HG03060 (cell line): Measurements from ENCODE around the gene MXD1.

Experiments
- ATAC-seq: cut with Tn5 transposase; IDR thresholded peaks from one replicate; pipeline ENCODE4 v1.9.1; 2021; ENCODE audit warnings: low read depth, moderate number of reproducible peaks; ENCODE audit not compliant: unreplicated experiment

MXD1 gene

DNA sequence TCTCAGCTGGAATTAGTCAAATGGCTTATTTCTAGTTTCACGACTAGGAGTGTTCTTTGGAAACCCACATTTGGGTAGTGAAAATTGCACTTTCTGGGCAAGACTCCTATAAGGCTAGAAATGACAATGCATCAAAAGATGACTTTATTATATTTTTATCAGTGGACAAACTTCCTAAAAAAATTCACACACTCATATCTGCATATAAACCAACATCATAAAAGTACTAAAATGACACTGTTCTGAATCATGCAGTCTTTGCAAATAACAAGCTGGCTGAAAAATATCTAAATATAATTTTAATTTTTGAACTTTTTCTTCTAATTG, 17.6 kb downstream of the MXD1 start:
- ATAC-seq: no peak

DNA sequence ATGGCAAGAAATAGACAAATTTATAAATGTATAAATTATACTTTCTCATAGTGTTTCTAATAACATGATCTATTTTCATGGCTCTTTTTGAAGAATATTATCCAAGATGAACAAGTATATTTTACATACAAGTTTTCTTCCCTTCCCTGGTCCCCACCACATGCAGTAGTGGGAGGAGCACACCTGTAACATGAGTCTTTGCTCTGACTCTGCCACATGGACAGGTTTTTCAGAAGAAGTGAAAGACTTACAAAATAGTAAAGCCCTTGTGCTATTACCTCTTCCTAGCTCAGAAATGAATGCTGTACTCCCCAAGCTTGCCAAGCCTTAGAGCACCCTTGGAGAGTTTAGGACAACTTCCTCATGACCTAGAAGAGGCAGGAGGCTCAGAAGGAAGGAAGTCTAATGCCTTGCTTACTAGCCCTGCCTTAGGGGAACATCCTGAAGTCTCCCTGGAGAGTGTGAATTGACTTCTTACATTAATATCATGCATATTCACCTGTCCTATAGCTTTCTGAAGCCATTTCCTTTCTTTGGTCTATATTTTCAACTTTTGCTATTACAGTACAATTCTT, 18.4 kb downstream of the MXD1 start:
- ATAC-seq: no peak

DNA sequence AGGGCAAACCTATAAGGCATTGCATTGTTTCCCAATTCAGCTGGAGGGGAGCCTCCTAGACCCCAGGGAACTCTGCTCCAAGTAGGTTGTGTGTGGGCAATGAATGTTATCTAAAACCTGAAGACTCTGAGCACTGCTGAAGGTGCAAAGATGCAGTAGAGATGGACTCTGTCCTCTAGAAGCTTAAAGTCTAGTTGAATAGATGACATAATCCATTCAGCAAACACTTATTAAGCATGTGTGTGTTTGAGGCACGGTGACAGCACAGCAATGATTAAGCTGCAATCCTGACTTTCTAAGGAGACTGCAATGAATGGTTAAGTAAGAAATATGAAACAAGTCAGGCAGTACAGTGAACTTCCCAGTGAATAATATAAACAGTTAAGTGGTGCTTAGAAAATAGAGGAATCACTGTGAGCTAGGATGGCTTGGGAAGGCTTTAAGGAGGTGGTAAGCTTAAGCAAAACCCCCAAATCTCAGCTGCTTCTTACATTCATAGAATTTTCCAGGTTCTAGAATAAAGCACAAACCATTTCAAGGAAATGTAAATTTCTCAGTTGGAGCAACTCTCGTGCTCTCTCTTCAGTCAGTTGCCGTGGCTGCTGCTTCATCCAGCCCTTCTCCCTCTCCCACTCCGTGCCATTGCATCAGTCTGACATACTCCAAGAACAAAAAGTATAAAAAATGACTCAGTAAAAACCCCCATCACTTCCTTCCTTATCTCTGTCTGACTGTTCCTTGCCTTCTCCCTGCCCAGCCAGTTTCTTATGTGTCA, 19.1 kb downstream of the MXD1 start:
- no peak for ATAC-seq

GRCh38 chr2:69934614-69934908, 19.7 kb downstream of the MXD1 start:
- ATAC-seq: no peak

DNA sequence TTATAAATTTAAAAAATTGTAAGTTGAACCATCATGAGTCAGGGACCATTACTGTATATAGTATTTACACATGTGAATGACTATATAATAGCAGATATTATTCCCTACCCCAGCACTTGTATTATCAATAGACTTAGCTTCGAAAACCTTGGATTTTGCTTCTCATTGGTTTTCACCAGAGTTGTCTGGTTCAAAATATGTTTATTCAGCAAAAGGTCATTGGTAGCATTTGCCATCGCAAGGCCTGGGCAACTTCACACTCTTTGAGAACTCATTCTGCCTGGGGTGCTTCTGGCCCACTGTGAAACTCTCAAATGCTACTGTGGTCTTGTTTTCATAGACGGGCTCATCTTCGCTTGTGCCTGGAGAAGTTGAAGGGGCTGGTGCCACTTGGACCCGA, 20.1 kb downstream of the MXD1 start:
- ATAC-seq: no peak

- no peak for ATAC-seq
These were observed 22.0 kb downstream of the MXD1 start for GRCh38 chr2:69936906-69937305.

- ATAC-seq: no peak
These were observed 23.1 kb downstream of the MXD1 start for GRCh38 chr2:69937968-69938367.

- ATAC-seq: no peak
These were observed 24.8 kb downstream of the MXD1 start for GRCh38 chr2:69939722-69940121.

DNA sequence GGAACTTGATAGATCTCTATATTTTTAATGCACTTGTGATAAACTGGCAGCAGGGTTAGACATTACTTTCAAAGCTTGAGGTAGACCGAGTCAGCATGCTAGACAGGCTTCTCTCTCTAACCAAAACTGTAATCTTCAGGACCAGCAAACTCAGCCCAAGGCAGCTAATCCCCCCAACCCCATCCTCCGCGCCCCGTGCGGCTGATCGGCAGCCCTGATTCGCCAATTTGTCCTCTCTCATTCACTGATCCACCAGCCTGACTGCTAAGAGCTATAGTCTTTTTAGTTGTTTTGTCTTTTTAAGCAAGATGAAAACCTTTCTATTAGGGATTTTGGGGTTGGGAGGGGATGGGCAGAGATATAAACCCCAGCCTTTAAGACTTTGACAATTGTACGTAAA, 25.8 kb downstream of the MXD1 start:
- no peak for ATAC-seq

GRCh38 chr2:69943000-69943842, 28.3 kb downstream of the MXD1 start:
- no peak for ATAC-seq

DNA sequence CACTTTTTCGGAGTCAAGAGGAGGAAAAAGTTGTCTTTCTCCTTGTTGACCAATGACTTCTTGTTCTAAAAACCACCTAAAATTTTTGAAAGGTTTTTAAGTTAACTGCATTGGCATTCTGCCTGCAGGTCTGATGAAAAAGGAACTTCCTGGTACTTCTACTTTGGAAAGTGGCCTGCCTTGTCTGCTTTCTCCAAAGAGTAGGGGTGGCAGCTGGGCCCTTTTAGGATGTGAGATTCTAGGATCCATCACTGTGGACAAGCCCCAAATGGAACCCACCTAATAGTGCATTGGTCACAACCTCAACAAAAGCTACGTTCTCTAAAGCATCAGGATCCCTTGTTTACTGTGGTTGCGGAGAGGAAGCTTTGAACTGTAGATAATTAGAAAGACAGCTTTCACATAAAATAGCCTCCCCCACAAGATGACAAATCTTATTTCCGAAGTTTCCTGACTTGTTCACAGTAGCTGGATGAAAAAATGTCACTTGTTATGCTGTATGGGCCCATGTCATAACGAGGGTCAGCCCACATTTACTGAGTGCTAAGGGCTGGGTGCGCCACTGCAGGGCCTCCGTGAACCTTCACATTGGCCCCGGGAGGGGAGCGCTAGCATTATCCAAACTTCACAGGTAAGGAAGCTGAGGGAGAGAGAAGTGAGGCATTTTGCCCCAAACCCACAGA, 29.1 kb downstream of the MXD1 start:
- no peak for ATAC-seq

DNA sequence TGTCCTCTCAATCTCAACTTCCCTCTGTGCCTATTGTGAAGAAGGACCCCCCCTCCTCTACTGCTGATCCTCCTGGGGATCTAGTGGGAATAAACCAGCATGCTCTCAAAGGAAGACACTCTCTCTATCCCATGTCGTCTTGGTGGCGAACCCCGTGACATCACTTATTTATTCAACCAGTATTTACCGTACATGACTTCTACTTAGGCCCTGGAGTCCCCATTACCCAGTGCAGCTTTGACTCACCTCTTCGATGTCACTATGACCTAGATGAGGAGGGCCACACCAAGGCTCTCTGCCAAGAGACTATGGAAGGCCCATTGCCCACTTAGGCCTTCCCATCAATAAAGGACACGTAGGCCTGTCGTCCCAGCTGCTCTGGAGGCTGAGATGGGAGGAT, 29.8 kb downstream of the MXD1 start:
- ATAC-seq: no peak

GRCh38 chr2:69945441-69945840, 30.5 kb downstream of the MXD1 start:
- no peak for ATAC-seq

- no peak for ATAC-seq
These were observed 31.0 kb downstream of the MXD1 start for GRCh38 chr2:69945941-69946340.

GRCh38 chr2:69946351-69947324, 31.7 kb downstream of the MXD1 start:
- ATAC-seq: no peak

DNA sequence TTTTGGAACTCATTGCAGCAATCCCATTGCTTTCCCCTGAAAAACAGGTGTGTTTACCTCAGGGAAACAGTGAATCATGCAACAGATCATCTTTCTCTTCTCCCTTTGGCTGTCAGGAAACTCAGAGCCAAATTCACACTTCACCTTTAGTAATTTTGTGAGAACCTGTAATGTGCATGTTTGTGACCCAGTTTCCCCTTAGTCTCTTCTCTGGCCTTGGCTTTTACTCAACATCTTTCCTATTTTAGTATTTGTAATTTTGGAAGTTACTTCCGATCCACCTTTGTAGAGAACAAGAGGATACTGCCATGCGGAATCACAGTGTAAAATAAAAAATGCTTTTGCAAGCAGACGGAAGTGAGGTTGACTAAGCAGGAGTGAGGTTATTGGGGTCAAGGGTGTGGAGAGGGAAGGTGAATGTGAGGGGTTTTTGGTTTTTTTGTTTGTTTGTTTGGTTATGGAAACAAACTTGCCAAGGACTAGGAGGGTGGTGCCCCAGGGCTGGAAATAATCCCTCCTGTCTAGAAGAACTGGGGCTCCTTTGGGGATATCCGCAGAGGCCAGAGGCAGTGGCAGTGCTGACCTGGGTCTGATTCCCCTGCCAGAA, 32.5 kb downstream of the MXD1 start:
- ATAC-seq: no peak

DNA sequence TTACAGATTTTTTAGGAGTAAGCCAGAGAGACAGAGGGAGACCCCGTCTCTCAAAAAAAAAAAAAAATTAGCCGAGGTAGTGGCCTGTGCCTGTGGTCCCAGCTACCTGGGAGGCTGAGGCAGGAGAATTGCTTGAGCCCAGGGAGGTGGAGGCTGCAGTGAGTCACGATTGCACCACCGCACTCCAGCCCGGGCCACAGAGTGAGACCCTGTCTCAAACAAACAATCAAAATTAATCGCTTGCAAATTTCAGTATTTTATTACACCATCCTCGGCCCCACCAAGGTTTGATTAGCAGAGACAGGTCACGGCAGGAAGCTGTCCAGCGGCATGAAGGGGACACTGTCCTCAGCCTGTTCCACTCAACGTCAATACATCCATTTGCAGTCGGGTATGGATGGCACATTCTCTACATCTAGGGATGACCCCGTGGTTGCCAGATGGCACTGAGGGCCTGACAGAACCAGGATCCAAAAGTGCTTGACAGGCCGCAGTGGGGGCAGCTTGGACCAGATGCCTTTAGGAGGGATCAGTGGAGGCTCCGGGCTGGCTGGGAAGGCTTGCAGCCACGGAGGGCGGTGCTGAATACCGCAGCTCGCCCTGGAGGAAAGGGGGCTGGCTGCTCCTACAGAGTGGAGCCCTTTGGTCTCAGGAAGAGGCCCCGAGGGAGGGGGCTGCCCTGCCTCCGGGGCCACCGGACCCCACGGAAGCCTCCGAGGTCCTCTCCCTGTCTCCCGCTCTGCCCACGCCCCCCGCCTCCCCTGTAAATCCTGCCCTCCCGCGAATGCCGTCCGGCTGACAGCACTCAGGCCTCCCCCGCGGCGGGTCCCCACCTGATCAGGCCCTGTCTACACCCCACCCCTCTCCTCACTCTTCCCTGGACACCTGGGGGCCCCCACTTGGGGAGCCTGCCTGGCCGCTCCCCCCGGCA, 33.4 kb downstream of the MXD1 start:
- ATAC-seq: no peak

- ATAC-seq: no peak
These were observed 34.2 kb downstream of the MXD1 start for GRCh38 chr2:69948963-69949645.
